Omental fat pad (tissue), 4 donors: ENCODE measurements around the gene MYO1E. TPM values are rescaled to one million over a fixed set of nuclear protein-coding genes. Genes with fewer than 3 reads are reported as not detected.
"Not testable (repeated sequence)": the region's sequence is repeated elsewhere in the genome, so short reads cannot be mapped to it uniquely, and the experiment has no call there.

Experiments
- ATAC-seq: fragments of 150-250 bp; one replicate; pipeline ENCODE4 v1.9.1; 2016; ENCODE audit warnings: mild to moderate bottlenecking, moderate library complexity; ENCODE audit not compliant: low FRiP score
- DNase-seq: peaks from one replicate; pipeline ENCODE4 v3.0.0-alpha.2; 2019; ENCODE audit warnings: low spot score
- total RNA-seq, 4 donors: library from RNA; depleted of rRNA; stranded (reverse); fragments of >200 nt; gene quantifications; one replicate each; pipeline ENCODE4 v1.1.0, GENCODE V29; 2016
- TF ChIP-seq, protein P1 (sequence below), 3 donors: fragments of 450-650 bp; IDR thresholded peaks; one replicate each; pipeline ENCODE4 v1.5.1; 2016 to 2017; ENCODE audit warnings: antibody characterized with exemption in 3 of 3, mild to moderate bottlenecking in 3 of 3, moderate library complexity in 2 of 3

The MYO1E gene
- total RNA-seq, 4 donors from 2014 or later = 35.7 to 193 (median 68.0) TPM

DNA sequence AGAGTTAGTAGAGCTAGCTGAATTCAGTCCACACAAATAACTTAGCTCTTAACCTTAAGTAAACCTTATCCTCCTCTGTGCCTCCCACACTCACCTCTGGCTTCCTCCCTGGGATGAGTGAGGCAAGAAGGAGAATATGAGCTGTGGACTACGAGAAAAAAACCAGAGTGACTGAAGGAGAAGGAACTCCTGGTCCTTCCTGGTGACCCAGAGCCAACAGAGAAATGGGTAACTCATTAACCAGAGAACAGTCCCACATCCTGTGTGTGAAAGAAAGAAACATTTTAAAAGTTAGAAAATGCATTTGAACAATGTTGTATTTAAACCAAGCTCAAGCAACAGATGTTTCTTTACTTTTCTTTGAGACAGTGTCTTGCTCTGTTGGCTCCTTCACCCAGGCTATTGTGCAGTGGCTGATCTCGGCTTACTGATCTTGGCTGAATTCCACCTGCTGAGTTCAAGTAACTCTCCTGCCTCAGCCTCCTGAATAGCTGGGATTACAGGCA, 37.8 kb upstream of the MYO1E start:
- no peak for DNase-seq
- TF ChIP-seq, protein P1, sequence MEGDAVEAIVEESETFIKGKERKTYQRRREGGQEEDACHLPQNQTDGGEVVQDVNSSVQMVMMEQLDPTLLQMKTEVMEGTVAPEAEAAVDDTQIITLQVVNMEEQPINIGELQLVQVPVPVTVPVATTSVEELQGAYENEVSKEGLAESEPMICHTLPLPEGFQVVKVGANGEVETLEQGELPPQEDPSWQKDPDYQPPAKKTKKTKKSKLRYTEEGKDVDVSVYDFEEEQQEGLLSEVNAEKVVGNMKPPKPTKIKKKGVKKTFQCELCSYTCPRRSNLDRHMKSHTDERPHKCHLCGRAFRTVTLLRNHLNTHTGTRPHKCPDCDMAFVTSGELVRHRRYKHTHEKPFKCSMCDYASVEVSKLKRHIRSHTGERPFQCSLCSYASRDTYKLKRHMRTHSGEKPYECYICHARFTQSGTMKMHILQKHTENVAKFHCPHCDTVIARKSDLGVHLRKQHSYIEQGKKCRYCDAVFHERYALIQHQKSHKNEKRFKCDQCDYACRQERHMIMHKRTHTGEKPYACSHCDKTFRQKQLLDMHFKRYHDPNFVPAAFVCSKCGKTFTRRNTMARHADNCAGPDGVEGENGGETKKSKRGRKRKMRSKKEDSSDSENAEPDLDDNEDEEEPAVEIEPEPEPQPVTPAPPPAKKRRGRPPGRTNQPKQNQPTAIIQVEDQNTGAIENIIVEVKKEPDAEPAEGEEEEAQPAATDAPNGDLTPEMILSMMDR (IDR thresholded peaks at IDR 0.05) = no peak
- ATAC-seq = no peak

- DNase-seq (no peak), ATAC-seq (no peak)
- TF ChIP-seq, protein P1 (IDR thresholded peaks at IDR 0.05) = no peak
Observed at GRCh38 chr15:59407946-59408345, 35.3 kb upstream of the MYO1E start.

DNA sequence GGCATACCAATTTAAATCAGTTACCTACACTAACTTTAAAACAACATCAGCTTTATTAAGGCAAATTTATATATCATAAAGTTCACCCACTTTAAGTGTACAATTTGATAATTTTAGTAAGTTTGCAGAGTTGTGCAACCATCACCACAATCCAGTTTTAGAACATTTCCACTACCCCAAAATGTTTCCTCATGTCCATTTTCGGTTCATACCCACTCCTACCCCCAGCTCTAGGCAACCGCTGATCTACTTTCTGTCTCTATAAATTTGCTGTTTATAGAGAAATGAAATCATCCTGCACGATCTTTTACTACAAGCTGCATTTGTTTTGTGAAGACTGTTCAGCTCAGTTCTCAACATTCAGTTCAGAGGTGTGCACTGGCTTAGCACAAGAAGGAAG, 33.8 kb upstream of the MYO1E start:
- ATAC-seq = no peak
- DNase-seq = no peak
- TF ChIP-seq, protein P1 (IDR thresholded peaks at IDR 0.05) = no peak

DNA sequence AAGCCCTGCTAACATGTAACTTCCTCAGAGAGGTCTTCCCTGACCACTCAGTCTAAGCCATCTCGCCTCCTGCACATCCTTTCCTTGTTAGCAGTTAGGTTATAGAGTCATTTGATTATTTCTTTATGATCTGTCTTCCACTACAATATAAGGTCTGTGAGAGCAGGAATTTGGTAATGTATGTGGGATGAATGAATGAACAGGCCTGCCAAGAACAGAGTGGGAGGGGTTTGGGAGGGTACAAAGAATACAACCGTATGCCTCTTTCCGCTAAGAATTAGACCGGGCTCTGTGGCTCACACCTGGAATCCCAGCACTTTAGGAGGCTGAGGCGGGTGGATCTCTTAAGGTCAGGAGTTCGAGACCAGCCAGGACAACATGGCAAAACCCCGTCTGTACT, 32.4 kb upstream of the MYO1E start:
- no peak for DNase-seq
- TF ChIP-seq, protein P1 (IDR thresholded peaks at IDR 0.05) = no peak
- no peak for ATAC-seq

GRCh38 chr15:59401824-59402569, 29.3 kb upstream of the MYO1E start:
- TF ChIP-seq, protein P1 (IDR thresholded peaks at IDR 0.05) = no peak
- ATAC-seq (no peak), DNase-seq (no peak)

DNA sequence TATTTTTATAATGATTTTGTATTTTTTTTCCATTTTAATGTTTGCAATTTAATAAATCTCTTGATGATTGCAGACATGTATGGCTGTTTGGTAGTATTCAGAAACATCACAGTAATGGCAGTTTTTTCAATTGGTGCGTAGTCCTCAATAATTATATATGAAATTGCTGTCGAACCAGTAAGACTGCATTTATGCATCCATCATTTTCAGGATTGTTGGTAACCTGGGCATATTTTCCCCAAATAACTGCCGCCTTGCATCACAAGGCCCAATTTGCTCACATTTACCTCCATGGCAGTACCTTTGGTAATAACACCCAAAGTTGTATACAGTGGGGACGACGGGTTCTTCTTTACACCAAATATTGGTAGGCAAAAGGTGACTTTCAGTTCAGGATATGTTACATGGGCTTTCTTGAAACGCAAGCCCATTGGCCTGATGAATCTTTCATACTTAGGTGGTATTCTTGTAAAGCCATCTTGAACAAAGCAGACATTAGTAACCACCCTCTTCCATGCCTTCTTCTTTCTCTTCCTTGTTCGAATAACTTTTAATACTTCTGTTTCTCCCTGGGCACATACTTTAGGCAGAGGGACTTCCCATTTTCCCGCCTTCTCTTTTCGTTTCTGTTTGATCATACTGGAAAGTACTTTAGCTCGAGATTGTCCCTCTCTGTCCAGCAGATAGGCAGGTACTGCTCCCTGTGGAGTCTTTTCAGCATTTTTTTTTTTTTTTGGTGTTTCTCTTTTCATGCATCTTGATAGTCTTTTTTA, 28.6 kb upstream of the MYO1E start:
- not testable (repeated sequence) for DNase-seq, ATAC-seq

DNA sequence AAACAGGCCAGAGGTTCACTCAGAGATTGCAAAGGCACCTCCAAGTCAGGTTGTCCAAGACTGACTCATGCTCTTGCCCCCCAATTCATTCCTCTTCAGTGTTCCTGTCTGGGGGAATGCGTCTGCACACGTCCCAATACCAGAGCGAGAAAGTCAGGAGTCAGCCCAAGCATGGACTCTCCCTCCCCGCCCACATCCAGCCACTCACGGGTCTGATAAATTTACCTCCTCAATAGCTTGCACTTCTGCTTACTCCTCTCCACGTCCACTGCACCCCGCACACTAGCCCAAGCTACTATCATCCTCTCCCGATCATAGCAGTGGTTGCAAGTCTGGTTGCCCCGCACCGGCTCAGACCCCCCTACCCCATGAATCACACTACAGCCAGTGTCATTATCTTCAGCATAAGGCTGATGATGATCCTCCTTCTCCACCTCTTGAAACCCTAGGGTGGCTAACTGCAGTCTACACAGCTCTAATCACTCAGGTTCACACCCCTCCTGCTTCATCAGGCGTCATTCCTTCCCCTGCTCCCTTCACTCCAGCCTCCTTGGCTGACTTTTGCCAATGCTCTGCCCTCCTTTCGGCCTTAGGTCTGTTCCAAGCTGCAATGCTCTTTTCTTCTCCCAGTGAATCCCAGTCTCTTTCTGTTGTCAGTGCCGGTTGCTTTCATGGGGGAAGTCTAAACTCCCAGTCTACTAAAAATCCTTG, 27.6 kb upstream of the MYO1E start:
- TF ChIP-seq, protein P1 (IDR thresholded peaks at IDR 0.05) = no peak
- no peak for ATAC-seq
- DNase-seq = no peak
